Mammary epithelial cell (primary cell): Measurements from ENCODE around the gene SMARCD2.

Source experiments
- CTCF ChIP-seq, 2 donors: IDR thresholded peaks in 1 of 2; conservative IDR thresholded peaks in 1 of 2; 2 replicates each; pipeline ENCODE4 v1.5.1; 2011 to 2012; ENCODE audit warnings: inconsistent platforms in 2 of 2, low read length in 2 of 2, mild to moderate bottlenecking in 2 of 2, control low read depth in 1 of 2, low read depth in 1 of 2; ENCODE audit not compliant: insufficient read depth in 1 of 2; ENCODE audit errors: extremely low read depth in 1 of 2
- EZH2 ChIP-seq: IDR thresholded peaks from 2 replicates; pipeline ENCODE4 v1.6.1; 2012; ENCODE audit warnings: low read length, inconsistent platforms, borderline replicate concordance

DNA sequence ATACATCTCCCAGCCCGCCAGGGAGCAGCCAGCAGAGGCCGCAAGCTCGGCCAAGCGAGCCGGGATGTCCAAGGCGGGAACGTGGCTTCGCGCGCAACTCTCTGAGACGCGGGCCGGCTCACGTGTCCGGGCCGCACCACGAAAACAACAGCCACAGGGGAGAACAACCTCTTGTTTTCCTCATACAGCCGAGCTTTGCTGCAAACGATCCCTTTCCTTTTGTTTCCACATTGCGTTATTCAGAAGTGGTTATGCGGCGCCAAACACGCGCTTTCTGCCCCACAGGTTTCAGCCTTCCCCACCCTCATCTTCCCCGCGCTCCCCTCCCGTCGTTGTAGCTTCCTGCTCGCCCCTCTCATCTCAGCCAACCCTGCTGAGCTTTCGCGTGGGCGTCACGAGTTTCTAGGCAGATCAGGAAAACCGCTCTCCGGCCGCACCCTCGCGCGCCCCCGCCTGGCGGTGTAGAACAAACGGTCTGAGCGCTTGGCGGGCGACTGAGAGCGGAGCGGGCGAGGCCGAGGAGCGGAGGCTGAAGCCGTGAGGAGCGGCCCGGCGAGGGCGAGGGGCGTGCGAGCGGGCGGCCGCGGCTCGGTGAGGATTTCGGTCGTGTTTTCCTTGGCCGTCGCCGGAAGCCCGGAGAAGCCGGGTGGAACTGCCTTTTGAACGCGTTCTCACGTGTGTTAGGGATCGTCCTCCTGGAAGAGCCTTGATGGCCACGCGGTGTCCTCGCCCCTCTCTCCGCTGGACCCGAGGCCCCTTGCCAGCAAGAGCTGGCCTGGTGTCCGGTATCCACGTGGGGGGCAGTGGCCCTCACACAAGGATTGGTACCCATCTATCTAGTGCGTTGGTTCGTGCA is 6.6 kb upstream of the SMARCD2 start:
- TF ChIP-seq CTCF (conservative IDR thresholded peaks at IDR 0.05 in 1 of 2, IDR thresholded peaks at IDR 0.05 in 1 of 2; ENCODE audit: extremely low read depth in 1 of 2, insufficient read depth in 1 of 2, low read depth in 1 of 2, low read length in 2 of 2): peak; percentile 42 to 71
- no peak for TF ChIP-seq EZH2
